H1 (cell line): ENCODE data around the gene CEP78. TPM values are rescaled to one million over a fixed set of nuclear protein-coding genes. Genes with fewer than 3 reads are reported as not detected.

ENCODE experiments used
- CTCF ChIA-PET: fragments of 300-600 bp; sonication (Branson Sonifier 250); formaldehyde crosslinking; loops from one replicate; lab custom pipeline; 2021; ENCODE audit not compliant: partially characterized antibody; lab: Charles Lee
- POLR2A ChIA-PET: fragments of 300-600 bp; sonication (Branson Sonifier 250); formaldehyde crosslinking; loops from one replicate; lab custom pipeline; 2021; ENCODE audit warnings: inconsistent platforms; ENCODE audit not compliant: partially characterized antibody; lab: Charles Lee
- DNase-seq, 2 experiments: peaks; one replicate each; pipeline versions ENCODE4 v3.0.0 to v3.0.0-alpha.2; 2010 to 2022; ENCODE audit warnings: low spot score in 2 of 2, low read depth in 1 of 2, mixed read lengths in 1 of 2
- FAIRE-seq: peaks from 2 replicates; lab custom pipeline; 2011; peaks lifted over from hg19 to GRCh38; lab: Jason Lieb, UNC
- H2AFZ ChIP-seq: 2 replicates; pipeline ENCODE4 v1.8.1; 2012; ENCODE audit warnings: low read length, inconsistent platforms
- H2AK5ac ChIP-seq: 2 replicates; pipeline ENCODE4 v1.6.1; 2013; ENCODE audit warnings: low read depth, low read length
- H2BK120ac ChIP-seq: replicated peaks from 2 replicates; pipeline ENCODE3; 2013; ENCODE audit warnings: low read depth, low read length, inconsistent platforms
- H2BK12ac ChIP-seq: 2 replicates; pipeline ENCODE4 v1.6.1; 2013; ENCODE audit warnings: low read depth, low read length
- H2BK15ac ChIP-seq: 2 replicates; pipeline ENCODE4 v1.6.1; 2013; ENCODE audit warnings: low read length
- H2BK20ac ChIP-seq: 2 replicates; pipeline ENCODE4 v1.6.1; 2013; ENCODE audit warnings: low read length
- H2BK5ac ChIP-seq: 2 replicates; pipeline ENCODE4 v1.6.1; 2013; ENCODE audit warnings: low read depth, low read length
- H3K14ac ChIP-seq: 2 replicates; pipeline ENCODE4 v1.6.1; 2013; ENCODE audit warnings: inconsistent platforms; ENCODE audit not compliant: insufficient read length
- H3K18ac ChIP-seq: 2 replicates; pipeline ENCODE4 v1.6.1; 2013; ENCODE audit warnings: low read length; ENCODE audit errors: extremely low read depth
- H3K23ac ChIP-seq: 2 replicates; pipeline ENCODE4 v1.6.1; 2013; ENCODE audit warnings: inconsistent platforms; ENCODE audit not compliant: insufficient read length
- H3K23me2 ChIP-seq: 2 replicates; pipeline ENCODE4 v1.6.1; 2013; ENCODE audit warnings: low read depth, low read length
- H3K27ac ChIP-seq: 2 replicates; pipeline ENCODE4 v1.6.1; 2011; ENCODE audit warnings: low read depth, low read length, inconsistent platforms
- H3K27me3 ChIP-seq, 4 experiments: replicated peaks in 1 of 4; 1 replicate in 1 of 4; 2 replicates in 3 of 4; pipeline versions ENCODE4 v1.6.1 to v1.8.1; 2011 to 2013; ENCODE audit warnings: low read length in 3 of 4, mild to moderate bottlenecking in 3 of 4, inconsistent platforms in 2 of 4, mixed read lengths in 2 of 4, moderate library complexity in 1 of 4; ENCODE audit not compliant: control insufficient read depth in 3 of 4, insufficient read depth in 3 of 4; ENCODE audit errors: extremely low read depth in 1 of 4
- H3K36me3 ChIP-seq, 4 experiments: 2 replicates each; pipeline versions ENCODE4 v1.6.1 to v1.8.1; 2011 to 2013; ENCODE audit warnings: mild to moderate bottlenecking in 4 of 4, low read length in 3 of 4, moderate library complexity in 2 of 4, control low read depth in 1 of 4, inconsistent platforms in 1 of 4; ENCODE audit not compliant: insufficient read depth in 4 of 4, control insufficient read depth in 2 of 4
- H3K4ac ChIP-seq: replicated peaks from 2 replicates; pipeline ENCODE3; 2013; ENCODE audit warnings: low read length, low read depth, mixed read lengths, inconsistent platforms; ENCODE audit not compliant: insufficient read length
- H3K4me1 ChIP-seq, 4 experiments: replicated peaks in 1 of 4; 1 replicate in 1 of 4; 2 replicates in 3 of 4; pipeline versions ENCODE4 v1.6.1 to v1.8.1; 2011 to 2013; ENCODE audit warnings: low read length in 3 of 4, inconsistent platforms in 2 of 4, mixed read lengths in 1 of 4; ENCODE audit not compliant: insufficient read depth in 4 of 4, control insufficient read depth in 3 of 4
- H3K4me2 ChIP-seq, 2 experiments: 2 replicates each; pipeline versions ENCODE4 v1.6.1 to v1.8.1; 2011 to 2013; ENCODE audit warnings: low read depth in 2 of 2, low read length in 2 of 2, control low read depth in 1 of 2, inconsistent platforms in 1 of 2, mild to moderate bottlenecking in 1 of 2; ENCODE audit not compliant: insufficient read depth in 1 of 2
- H3K4me3 ChIP-seq, 4 experiments: fragments of 200-600, 300-600 bp in 1 of 4; sonication (generic), shearing (Covaris generic), sonication (Bioruptor Twin) in 1 of 4; 2 replicates each; pipeline versions ENCODE4 v1.5.1 to v1.8.1; 2011 to 2016; ENCODE audit warnings: low read length in 4 of 4, low read depth in 3 of 4, control low read depth in 2 of 4, inconsistent platforms in 2 of 4, mild to moderate bottlenecking in 2 of 4, mixed read lengths in 1 of 4, moderate library complexity in 1 of 4; ENCODE audit not compliant: insufficient read depth in 2 of 4; ENCODE audit errors: extremely low read depth in 1 of 4
- H3K56ac ChIP-seq: replicated peaks from 2 replicates; pipeline ENCODE3; 2013; ENCODE audit warnings: low read depth, mild to moderate bottlenecking, mixed read lengths, low read length, inconsistent platforms; ENCODE audit not compliant: insufficient read length
- H3K79me1 ChIP-seq: 2 replicates; pipeline ENCODE4 v1.6.1; 2013; ENCODE audit warnings: low read depth, low read length, control low read depth
- H3K79me2 ChIP-seq, 2 experiments: 2 replicates each; pipeline versions ENCODE4 v1.6.1 to v1.8.1; 2012 to 2013; ENCODE audit warnings: low read length in 2 of 2, mild to moderate bottlenecking in 2 of 2, inconsistent platforms in 1 of 2; ENCODE audit not compliant: insufficient read depth in 2 of 2, control insufficient read depth in 1 of 2
- H3K9ac ChIP-seq, 4 experiments: replicated peaks in 1 of 4; 1 replicate in 1 of 4; 2 replicates in 3 of 4; pipeline versions ENCODE4 v1.6.1 to v1.8.1; 2011 to 2013; ENCODE audit warnings: low read depth in 3 of 4, low read length in 3 of 4, control low read depth in 2 of 4, mild to moderate bottlenecking in 2 of 4, moderate library complexity in 2 of 4, inconsistent platforms in 1 of 4; ENCODE audit errors: extremely low read depth in 1 of 4
- H3K9me3 ChIP-seq, 2 experiments: 2 replicates each; pipeline versions ENCODE4 v1.6.1 to v1.8.1; 2012 to 2013; ENCODE audit warnings: mild to moderate bottlenecking in 2 of 2, moderate library complexity in 2 of 2, control low read depth in 1 of 2, inconsistent platforms in 1 of 2, low read depth in 1 of 2, low read length in 1 of 2, mixed read lengths in 1 of 2; ENCODE audit not compliant: insufficient read depth in 2 of 2
- H4K20me1 ChIP-seq, 2 experiments: replicated peaks in 1 of 2; 2 replicates each; pipeline versions ENCODE3 to v1.8.1; 2011 to 2013; ENCODE audit warnings: inconsistent platforms in 2 of 2, low read length in 2 of 2, mild to moderate bottlenecking in 1 of 2; ENCODE audit not compliant: insufficient read depth in 2 of 2, control insufficient read depth in 1 of 2
- H4K5ac ChIP-seq: 2 replicates; pipeline ENCODE4 v1.6.1; 2013; ENCODE audit warnings: low read length, low read depth, mixed read lengths, inconsistent platforms; ENCODE audit not compliant: insufficient read length
- H4K8ac ChIP-seq: 2 replicates; pipeline ENCODE4 v1.8.0; 2013; ENCODE audit warnings: mild to moderate bottlenecking, moderate library complexity, low read length, inconsistent platforms; ENCODE audit not compliant: insufficient read depth; ENCODE audit errors: extremely low read depth
- H4K91ac ChIP-seq: replicated peaks from 2 replicates; pipeline ENCODE3; 2013; ENCODE audit warnings: low read length, mixed read lengths, inconsistent platforms; ENCODE audit not compliant: insufficient read length
- CREB1 ChIP-seq: IDR thresholded peaks from 2 replicates; pipeline ENCODE4 v1.6.1; 2012; ENCODE audit warnings: inconsistent platforms
- KDM5A ChIP-seq: fragments of 200-600 bp; IDR thresholded peaks from 2 replicates; pipeline ENCODE4 v1.7.1; 2012; ENCODE audit warnings: mild to moderate bottlenecking, low read length, inconsistent platforms, mixed read lengths
- RBBP5 ChIP-seq: IDR thresholded peaks from 2 replicates; pipeline ENCODE4 v1.7.1; 2012; ENCODE audit warnings: low read depth, mild to moderate bottlenecking, inconsistent platforms, low read length, moderate library complexity, borderline replicate concordance
- WGBS, 2 experiments: shearing (Covaris generic) in 1 of 2; methylation state at CpG; one replicate each; pipeline versions ENCODE4 v1.1.6 to v1.1.7; 2013 to 2015; ENCODE audit warnings: low lambda C conversion rate in 2 of 2, mixed read lengths in 2 of 2, inconsistent platforms in 1 of 2, low coverage in 1 of 2, missing lambda C conversion rate in 1 of 2; ENCODE audit not compliant: insufficient replicate concordance in 2 of 2, insufficient coverage in 1 of 2, insufficient read length in 1 of 2; ENCODE audit errors: extremely low coverage in 1 of 2, missing lambda C conversion rate in 1 of 2; 5-methylcytosine and 5-hydroxymethylcytosine counted together
- polyA plus RNA-seq, 7 experiments: library from polyadenylated mRNA; depleted of rRNA in 3 of 7; stranded (reverse) in 5 of 7; unstranded in 2 of 7; fragments of >200 nt in 5 of 7; fragments of 200-250 nt in 2 of 7; gene quantifications; 1 replicate in 5 of 7; 2 replicates in 1 of 7; 4 replicates in 1 of 7; pipeline versions ENCODE4 v1.2.1 to v1.2.3, GENCODE V29; 2011 to 2013; ENCODE audit warnings: missing spikeins in 2 of 7, mixed read lengths in 2 of 7
- total RNA-seq: library from RNA; stranded (reverse); fragmentation: NEBNext Ultra II Directional; extraction: Animal tissue kit (Norgen Biotek cat#: 25700); gene quantifications from 2 replicates; pipeline ENCODE4 v1.2.1, GENCODE V29; 2021

The CEP78 gene
- total and polyA plus RNA-seq, 2 of the 8 experiments (the other 6 are each of a cell fraction or from before 2014, with no cell fraction given): 10.3 to 40.9 TPM

DNA sequence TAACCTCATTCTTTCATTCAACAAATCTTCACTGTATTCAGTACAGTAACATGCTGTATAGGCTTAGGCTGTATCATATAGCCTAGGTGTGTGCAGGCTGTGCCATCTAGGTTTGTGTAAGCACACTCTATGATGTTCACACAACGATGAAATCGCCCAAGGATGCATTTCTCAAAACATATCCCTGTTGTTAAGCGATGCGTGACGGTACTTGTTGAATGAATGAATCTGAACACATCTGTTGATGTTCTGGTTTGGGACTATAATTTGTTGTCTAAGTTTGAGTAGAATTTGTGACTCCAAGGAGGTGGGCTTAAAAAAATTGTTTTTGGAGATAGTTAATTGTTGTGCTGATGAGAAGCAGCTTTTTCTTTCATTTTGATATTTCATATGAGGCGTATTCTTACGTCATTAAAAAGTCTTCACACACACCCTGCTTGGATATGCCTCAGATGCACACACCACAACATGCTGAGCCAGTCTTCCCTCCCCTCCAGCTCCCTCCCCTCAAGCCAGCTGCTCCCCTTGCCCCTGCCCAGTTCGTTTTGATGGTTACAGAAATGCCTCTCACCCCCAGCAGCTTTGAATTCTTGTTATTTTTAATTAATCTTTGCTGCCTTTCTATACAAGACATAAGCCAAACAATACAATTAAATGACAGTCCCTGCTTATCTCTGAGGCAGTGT is 55.5 kb downstream of the CEP78 start:
- WGBS, 2 experiments: 85% methylated on average over 8 of the region's 8 CpGs; no CpG with 5 or more reads in 1 of the 2 experiments
- Histone ChIP-seq H3K4me2 (no peak overlapping the region), H3K79me2 (no peaks in the 10 kb centered on the region), H3K4me3 (no peak overlapping the region), H4K8ac (no peak overlapping the region), H3K23me2 (peaks cover 2% of the 10 kb centered on the region; the same call in 1 of the 2 replicates), H2BK20ac (no peak overlapping the region), H3K27ac (no peak overlapping the region), H3K18ac (no peak overlapping the region), H2AFZ (no peak overlapping the region), H3K79me1 (no peaks in the 10 kb centered on the region), H4K5ac (no peak overlapping the region), H2BK120ac (no peak overlapping the region), H4K20me1 (no peaks in the 10 kb centered on the region), H3K4ac (no peak overlapping the region), H3K4me1 (peaks cover 8 to 16% (median 10%) of the 10 kb centered on the region in 4 experiments; a peak in 6 of 7 replicates), H2AK5ac (no peak overlapping the region), H4K91ac (no peak overlapping the region), H3K27me3 (no peaks in the 10 kb centered on the region), H3K56ac (no peak overlapping the region), H3K23ac (no peak overlapping the region), H3K9ac (no peak overlapping the region; a peak in 1 of 7 replicates), H2BK5ac (no peak overlapping the region), H3K14ac (no peak overlapping the region), H3K9me3 (no peaks in the 10 kb centered on the region), H2BK15ac (no peak overlapping the region), H3K36me3 (no peaks in the 10 kb centered on the region), H2BK12ac (no peak overlapping the region)
- no peak for DNase-seq
- ChIA-PET CTCF (interaction anchor here (0.7 to 1.6 kb wide), 2 partner anchors 34 to 225 kb away, joined by 3 to 4 read pairs; no protein-coding TSS in a partner anchor), POLR2A (interaction anchor here (1.1 to 27.8 kb wide), 4 partner anchors 12 to 260 kb away, joined by 3 to 936 read pairs (median 521); partner anchors contain the start of gene GNAQ)
- TF ChIP-seq CREB1: no peak
- TF ChIP-seq RBBP5: no peak
- no peak for TF ChIP-seq KDM5A
- no peak for FAIRE-seq
